Fibroblast of lung (primary cell): Measurements from ENCODE around the gene GRK1.

Source experiments
- CTCF ChIP-seq, 2 donors: IDR thresholded peaks in 1 of 2; conservative IDR thresholded peaks in 1 of 2; 1 replicate in 1 of 2; 2 replicates in 1 of 2; pipeline ENCODE4 v1.5.1; 2011 to 2012; ENCODE audit warnings: low read length in 2 of 2, control low read depth in 1 of 2, inconsistent platforms in 1 of 2, low read depth in 1 of 2, mild to moderate bottlenecking in 1 of 2
- EZH2 ChIP-seq: IDR thresholded peaks from 2 replicates; pipeline ENCODE4 v1.5.1; 2012; ENCODE audit warnings: low read length, control low read depth, mild to moderate bottlenecking; ENCODE audit errors: missing control alignments

- TF ChIP-seq CTCF (conservative IDR thresholded peaks at IDR 0.05 in 1 of 2, IDR thresholded peaks at IDR 0.05 in 1 of 2; ENCODE audit: low read depth in 1 of 2, low read length in 2 of 2) (no peak), EZH2 (no peak)
These were observed 97.2 kb downstream of the GRK1 start for GRCh38 chr13:113763961-113764792.
